Measurements from ENCODE around the gene ABHD15.
A peak's percentile ranks its signal among the peaks of the same experiment; 100 is the strongest.

ABHD15 gene

DNA sequence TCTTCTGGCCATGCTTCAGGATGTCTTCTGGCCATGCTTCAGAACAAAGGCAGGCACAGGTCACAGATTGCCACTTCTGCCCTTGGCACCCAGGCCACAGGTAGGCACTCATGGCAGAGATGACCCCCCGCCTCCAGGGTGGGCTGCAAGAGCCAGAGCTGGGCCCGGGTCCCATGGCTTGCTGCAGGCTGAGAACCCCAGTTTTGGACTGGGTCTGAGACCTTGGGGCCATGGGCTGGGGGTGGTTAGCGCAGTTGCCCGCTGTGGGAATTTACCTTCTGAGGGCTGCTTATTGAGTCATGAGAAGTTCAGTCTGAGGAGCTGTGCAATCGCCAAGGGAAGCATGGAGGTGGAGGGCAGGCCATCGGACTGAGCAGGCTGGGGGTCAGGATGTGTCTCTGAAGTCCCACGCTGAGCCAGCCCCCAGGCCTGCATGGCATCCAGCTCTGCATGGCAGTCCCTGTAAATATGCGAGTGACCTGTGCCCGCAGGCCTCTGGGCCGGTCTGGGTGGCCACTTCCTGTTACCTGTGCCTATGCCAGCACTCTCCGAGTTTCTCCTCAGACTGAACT, 27.8 kb upstream of the ABHD15 start:
- DNase-seq (ENCODE audit: low read depth, low spot score) = no peak

DNA sequence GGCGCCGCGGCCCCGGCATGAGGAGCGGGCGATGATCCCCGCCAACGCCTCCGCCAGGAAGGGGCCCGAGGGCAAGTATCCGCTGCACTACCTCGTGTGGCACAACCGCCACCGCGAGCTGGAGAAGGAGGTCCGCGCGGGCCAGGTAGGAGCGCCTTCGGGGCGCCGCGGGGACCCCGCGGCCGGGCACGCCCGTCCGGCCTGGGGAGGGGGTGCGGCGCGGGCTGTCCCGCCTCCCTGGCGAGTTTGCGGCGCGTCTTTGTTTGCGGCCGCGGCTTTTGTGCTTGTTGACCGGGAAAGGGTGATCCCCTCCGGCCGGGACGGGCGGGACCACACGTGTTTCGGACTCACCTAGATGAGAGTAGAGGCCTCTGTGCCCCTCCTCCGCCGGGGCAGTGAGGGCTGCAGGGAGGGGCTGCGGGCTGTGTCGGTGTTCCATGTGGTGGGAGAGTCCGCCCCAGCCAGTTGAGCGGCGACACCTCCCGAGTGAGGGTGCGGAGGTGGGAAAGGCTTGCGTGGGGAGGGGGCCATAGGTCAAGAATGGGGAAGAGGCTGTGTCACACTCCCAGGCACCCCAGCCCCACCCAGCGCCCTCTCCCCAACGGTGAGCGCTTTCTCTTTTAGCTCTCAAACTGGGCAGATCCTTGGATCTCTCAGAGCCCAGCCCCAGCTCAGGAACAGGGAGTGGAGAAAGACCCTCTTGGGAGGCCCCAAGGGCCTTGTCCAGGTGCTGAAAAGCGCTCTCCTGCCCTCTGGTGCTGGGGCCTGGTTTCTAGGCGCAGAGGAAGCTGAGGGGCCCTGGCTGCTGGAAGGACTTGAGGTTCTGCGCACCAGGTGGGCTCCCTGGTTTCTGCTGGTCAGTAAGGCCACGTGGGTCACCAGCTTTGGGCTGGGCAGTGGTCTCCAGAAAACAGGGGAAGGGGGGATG, 27.0 kb upstream of the ABHD15 start:
- no peak for DNase-seq (ENCODE audit: low read depth, low spot score)

DNA sequence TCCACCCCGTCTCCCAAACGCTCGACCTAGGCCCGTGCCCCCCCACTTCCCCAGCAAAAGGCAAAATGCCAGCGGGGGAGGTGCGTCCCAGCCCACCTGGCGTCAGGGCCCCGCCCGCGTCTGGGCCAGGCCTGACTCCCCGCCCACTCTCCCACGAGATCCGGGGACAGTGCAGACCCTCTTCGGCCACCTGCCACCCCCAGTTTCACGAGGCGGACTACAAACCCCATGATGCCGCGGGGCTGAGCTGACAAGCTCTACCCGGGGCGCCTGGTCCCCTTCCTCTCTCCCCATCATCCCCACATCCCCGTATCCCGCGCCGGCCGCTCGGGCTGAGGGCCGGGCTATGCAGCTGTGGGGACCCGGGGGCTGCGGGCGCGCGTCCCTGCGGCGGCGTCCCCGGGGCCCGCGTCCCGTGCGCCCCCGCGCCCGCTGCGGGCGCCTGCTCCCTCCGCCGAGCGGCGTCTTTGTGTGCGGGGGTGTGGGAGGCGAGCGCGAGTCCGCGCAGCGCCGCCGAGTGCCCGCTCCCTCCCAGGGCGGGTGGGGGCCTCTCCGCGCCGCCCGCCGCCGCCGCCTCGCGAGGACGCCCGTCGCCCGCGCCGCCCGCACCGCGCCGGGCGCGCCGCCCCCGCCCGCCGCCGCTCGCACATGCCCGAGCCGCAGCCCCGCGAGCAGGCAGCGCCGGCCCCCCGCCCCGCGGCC, 26.2 kb upstream of the ABHD15 start, which contains the start of gene ANKRD13B:
Gene ANKRD13B (plus strand): TSS at position 283 of the 702 bp plus-strand sequence. CDS start 490 bp downstream, outside the sequence.
- DNase-seq (ENCODE audit: low read depth, low spot score) = no peak

DNA sequence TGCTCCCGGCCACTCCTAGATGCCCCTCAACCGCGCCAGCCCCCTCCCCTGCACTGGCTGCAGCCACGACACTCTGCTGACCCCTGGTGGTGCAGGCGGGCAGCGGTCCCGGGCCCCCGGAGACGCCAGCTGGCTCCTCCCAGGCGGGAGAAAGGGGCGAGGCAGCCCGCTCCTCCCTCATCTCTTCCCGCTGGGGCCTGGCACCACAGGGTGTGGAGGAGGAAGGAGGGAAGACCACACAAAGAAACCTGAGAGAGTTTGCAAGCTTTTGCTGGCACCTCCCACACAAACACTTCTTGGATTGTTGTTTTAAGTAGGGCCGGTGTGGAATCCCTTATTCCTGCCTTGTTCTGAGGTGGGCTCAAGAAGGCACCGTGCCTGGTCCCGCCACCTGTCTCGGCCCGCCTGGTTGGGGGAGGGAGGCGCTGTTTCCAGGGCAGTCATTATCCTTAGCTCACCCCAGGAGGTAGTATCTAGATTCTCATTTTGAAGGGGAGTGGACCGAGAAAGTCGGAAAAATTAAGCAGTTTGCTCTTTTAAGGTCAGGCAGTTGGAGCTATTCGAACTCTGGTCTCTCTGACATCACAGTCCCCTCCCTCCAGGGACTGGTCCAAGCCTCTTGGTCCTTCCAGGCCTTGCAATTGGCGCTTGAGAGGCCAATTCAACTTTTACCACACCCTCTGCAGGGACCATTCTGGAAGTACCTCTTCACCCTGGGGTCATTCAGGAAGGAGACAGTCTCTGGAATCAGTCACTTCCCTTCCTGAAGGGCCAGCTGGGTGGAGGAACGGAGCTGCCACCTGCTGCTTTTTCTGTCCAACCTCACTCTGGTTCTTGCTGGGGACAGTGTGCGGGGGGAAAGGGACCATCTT, 25.1 kb upstream of the ABHD15 start:
- DNase-seq (ENCODE audit: low read depth, low spot score) = peak; percentile 62

DNA sequence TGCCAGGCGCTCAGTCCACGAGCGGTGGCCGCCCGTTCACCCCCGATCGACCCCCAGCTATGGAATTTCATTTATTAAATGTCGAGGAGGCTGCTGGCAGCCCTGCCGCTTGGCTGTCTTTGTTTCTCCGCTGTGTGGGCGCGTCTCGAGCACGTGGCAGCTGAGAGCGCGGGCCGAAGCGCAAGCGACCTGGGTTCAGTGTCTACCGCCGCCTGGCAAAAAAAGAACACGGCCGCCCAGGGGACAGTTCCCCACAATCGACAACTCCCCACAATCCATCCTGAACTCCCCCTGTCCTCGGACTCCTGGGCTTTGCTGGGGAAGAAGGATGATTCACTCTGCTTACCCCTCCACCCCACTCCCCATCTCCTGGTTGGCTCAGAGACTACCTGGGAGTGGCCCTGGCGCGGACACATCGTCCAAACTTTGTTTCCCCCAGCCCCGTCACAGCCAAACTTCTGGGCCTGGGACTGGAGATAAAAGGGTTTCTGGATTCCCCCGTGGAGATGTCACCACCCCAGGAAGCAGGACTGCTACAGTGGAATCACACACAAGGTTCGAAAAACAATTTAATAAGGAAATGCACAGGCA, 24.4 kb upstream of the ABHD15 start:
- DNase-seq (ENCODE audit: low read depth, low spot score) = no peak

DNA sequence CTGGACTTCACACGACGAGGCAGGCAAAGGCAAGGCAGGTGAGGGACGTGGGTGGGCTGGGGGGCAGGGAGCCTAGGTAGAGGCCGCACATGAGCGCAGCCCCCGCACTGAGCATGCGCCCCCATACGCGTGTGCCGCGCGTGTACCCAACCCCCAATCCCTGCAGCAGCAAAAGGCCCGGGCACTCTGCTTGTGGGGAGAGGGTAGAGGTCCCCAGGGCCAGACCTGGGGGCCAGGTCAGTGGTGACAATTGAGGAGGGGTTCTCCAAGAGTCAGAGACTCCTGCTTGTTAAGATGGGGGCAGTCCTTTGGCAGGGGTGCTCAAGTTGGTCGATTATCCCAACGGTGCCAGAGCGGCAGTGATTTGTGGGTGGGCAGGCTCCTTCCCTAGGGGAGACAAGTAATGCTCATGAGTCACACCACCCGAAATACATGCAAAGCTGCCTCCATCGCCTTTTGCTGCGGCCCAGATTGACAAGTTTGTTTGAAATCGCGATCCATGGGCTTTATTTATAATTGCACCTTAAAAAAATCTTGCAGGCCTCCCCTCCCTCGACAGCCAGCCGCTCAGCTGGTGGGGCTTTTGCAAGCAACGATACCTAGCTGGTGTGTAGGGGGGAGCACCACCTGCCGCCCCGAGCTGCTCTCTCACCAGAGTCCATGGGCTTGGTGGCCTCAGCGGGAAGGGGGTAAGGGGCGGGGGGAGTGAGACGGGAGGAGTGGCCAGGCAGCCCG, 23.7 kb upstream of the ABHD15 start:
- DNase-seq (ENCODE audit: low read depth, low spot score) = no peak

DNA sequence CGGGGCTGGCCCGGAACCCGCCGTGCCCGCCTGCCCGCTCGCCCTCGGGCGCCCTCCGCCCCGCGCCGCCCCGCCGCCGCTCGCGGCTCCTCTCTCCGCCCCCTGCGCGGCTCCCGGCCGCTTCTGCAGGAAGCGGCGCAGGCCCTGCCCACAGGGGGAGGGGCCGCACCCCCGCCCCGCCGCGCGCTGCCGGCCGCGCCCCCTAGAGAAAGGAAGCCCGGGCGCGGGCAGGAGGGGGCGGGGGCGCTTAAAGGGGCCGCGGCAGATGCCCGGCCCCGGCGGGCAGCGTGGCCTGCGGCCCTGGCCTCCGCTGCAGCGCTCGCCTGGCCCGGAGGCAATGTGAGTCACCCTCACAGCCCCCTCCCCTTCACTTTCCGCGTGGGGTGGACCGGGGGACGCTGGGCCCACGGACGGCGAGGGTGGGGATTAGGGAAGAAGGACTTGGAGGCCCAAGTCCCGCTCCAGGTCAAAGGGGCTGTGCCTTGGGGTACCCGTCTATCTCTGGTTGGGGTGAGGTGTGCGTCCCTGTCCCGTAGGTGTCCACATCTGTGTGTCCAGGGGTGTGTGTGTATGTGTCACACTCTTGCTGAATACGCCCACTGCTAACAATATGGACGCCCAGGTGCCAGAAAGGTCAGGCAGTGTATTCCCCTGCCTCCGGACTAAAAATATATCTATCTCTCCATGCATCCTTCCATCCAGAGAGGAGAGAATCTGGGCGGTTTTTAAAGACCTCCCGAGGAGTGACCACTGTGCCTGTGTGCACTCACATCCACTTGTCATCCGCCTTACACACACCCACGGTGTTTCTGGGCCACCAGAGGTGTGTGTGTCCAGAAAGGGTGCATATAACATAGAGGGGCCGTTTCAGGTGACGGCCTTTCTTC, 22.9 kb upstream of the ABHD15 start, which contains the start of gene GIT1:
Gene GIT1 (minus strand): TSS at position 125 of the 887 bp plus-strand sequence. CDS start 270 bp downstream, outside the sequence.
- DNase-seq (ENCODE audit: low read depth, low spot score) = peak; percentile 66

DNA sequence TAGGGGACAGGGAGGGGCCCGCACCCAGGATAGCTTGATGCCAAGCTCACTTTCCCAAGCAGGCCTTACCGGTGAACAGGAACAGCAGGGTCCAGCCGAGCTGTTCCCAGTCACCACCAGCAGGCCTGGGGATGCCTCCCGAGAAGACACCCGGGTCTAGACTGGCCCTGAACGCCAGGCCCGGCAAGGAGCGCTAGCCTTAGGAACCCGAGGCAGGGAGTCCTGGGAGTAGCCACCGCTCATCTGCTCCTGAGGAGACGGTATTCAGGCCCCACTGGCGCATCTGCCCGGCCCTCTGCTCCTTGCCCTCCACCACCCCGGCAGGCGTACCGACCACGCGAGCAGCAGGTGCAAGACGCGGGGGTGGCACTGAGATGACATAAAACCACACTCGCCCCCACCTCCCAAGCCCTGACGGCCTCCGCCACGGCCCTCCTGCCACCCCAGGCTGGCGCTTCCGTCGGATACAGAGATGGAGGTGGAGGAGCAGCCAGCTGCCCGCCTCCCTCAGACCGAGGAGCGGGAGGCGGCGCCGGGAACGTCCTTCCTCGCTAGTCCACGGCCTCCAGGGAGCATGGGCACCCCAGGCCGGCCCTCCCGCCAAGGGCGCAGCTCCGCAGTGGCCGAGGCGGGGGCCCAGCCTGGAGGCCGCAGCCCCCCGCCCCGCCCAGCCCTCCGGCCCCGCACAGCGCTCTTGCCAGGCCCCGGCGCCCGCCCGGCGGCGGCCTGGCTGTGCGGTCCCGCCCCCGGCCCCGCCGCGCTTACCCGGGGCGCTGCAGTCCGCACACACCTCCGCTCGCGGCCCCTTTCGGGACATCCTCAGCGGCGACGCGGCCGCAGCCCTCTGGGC, 21.9 kb upstream of the ABHD15 start:
- no peak for DNase-seq (ENCODE audit: low read depth, low spot score)

DNA sequence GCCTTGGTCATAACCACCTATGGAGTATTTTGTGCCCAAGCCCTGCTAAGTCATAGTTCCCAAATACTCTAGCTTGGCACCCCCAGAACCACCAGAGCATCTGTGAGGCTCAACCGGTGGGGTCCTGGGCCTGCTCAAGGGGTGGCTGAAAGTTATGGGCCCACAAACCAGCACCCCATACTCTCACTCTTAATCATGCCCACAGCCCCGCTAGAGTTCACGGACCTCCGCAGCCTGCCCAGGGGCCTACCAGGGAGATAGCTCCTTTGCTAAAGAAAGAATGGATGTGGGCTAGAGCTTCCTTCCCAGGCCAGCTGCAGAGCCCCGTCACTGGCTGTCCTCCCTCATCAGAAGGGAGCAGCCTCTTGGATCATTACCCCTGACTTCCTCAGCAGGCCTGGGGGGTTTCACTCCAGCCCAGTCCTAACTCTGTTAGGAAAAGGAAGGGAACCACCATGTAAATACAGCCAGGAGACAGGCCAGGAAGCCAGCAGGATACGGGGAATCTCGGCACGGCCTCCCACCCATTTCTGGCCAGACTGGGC, 21.3 kb upstream of the ABHD15 start:
- no peak for DNase-seq (ENCODE audit: low read depth, low spot score)

DNA sequence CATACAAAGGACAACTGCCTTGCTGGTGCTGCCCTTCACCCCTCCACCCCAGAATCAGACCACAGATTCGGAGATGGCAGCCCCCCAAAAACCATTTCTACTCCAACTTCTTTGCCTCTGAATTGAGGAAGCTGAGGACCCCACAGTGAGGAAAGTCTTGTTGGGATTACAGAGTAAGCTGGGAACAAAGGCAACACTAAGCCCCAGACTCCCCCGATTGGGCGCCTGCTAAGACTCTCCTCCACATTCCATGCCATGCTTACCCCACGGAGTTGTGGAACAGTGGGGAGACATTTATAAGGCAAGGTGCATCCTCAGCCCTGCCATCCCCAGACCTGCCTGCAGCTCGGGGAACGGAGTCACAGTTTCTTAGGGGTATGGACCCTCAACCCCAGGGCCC, 20.8 kb upstream of the ABHD15 start:
- no peak for DNase-seq (ENCODE audit: low read depth, low spot score)

DNA sequence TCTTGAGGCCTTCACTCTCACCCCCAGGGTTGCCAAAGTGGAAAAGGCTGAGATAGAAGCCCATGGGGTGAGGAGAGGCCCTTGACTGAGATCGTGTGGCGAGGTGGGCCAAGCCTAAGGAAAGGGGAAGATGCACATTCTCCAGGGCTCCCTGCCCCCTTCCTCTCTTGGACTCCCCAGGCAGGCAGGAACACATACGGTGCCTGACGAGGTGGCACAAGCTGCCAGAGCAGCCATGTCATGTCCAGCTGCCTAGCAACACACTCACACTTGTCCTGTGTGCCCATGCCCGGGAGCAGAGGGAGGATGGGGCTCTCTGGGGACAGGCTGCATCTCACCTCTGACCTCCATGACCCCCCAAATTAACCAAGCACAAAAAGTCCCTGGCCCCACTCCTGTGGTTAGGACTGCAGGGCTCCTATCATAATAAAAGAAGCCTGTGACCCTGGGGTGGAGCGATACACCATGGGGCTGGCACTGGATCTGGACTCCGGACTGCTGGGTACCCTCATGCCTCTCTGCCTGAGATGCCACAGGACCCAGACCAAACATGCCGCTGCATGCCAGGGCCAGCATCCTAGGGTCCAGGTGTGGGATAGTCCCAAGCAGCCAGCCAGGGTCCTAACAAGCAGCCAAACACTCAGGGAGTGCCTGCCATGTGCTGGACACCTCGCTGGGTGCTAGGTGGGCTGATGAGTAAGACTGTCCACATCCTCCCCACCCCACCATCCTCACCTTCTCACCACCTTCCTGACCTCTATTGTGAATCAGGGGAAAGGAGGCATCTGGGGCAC, 20.0 kb upstream of the ABHD15 start:
- no peak for DNase-seq (ENCODE audit: low read depth, low spot score)

DNA sequence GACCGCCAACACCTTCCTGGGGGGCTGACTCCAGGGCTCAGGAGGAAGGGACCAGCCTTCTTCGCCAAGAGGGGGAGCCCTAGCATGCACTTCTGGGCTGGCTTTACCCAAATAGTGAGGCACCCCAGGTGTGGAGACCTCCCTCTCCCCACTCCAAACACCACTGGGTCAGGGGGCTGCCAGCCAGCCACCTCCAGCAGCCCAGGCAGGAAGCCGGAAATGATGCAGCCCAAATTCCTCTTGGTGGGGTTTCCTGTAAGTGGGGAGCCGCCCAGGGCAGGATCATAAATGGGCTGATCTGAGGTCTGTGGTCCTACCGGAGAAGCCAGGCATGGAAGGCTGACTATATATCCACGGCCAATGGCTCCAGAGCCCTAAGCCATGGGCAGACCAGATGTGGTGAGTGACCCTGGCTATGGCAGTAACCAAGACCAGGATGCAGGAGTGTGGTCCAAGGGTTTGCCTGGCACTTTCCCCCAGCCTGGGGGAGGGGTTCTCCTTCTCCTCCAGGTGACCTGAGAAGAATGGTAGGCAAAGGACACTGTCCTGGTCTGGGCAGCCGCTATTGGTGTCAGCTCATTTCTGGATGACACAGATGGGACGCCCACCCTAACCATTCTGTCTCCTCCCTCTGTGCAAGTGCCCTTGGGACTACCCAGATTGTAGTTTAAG, 18.4 kb upstream of the ABHD15 start:
- DNase-seq (ENCODE audit: low read depth, low spot score) = no peak

DNA sequence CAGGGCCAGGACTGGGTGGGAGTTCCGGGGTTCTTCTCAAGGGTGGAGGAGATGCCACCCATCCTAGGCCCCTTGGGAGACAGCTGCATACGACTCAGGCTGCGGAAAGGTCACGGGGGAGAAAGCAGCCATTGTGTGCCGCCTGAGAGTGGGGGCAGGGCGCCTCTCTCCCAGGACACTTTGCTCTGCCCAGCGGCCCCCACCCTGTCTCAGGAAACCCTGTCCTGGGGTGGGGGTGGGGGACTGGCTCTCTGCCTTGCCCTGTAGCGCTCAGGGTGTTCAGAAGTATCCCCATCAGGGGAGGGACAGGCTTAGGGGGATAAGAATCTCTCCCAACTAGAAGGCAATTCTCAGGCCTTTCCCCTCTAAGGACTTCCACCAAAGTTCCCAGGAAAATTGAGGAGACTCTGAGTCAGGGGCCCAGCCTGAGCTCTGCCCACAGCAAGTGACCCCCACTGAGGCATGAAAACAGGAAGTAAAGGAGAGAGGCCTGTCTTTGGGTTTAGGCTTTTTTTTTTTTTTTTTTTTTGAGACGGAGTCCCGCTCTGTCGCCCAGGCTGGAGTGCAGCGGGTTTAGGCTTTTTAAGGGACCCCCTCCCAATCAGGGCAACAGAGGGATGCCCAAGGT, 17.7 kb upstream of the ABHD15 start:
- DNase-seq (ENCODE audit: low read depth, low spot score) = no peak

DNA sequence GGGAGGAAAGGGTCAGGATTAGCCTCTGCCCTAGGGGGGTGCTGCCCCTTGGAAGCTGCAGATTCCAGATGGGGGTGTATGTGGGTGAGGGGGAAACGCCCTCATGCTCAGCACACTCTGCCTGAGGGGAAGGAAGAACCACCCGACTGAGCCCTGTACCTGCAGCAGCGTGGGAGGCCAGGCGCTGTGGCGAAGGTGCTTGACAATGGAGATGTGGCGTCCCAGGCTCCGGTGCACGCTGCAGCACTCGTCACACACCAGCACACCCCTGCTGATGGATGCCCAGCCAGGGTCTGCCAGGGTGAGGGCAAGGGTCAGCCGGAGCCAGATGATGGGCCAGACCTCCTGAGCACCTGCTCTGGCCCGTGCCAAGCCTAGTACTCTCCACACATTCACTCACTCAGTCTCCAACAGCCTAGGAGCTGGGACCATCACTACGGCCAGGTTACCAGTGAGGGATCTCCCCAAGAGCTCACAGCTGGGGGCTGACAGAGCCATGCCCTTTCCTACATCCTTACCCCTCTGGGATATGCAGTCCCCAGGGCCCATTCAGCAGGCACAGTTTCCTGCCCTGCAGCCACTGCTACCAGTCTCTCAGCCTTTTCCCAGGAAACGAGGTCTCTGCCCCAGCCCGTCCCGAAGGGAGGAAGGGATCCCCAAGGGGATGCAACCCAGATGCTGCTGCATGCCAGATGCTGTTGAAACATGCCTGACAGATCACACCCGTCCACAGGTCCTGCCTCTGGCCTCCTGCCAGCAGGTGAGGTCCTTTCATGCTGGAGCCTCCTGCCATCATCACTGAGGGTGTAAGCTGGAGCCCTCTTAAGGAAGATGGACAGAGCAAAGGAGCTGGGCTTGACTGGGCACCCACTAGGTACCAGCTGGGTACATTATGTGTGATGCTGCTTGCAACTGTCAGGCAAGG, 16.7 kb upstream of the ABHD15 start:
- no peak for DNase-seq (ENCODE audit: low read depth, low spot score)

DNA sequence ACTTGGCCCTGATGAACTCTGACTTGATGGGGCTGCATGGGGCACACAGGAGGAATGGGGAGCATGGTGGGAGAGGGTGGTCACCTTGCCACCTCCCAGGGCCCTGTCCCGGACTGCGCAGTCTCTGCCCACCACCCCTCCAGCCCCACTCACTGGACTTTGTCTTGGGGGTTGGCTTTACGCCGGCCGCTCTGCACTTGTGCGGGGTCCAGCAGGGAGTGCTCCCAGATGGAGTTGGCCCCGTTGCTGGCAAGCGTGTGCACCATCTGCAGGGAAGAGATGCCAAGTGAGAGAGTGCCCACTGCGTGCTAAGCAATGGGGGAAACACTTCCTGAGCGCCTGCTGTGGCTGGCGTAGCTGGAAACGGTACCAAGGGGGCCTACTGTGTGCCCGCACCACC, 15.9 kb upstream of the ABHD15 start:
- no peak for DNase-seq (ENCODE audit: low read depth, low spot score)

Data from activated naive CD8-positive, alpha-beta T cell treated with anti-CD3 and anti-CD28 coated beads, Interleukin-2, amount 50 U/mL, for 16 hours (primary cell).